ENCODE data around the gene NR4A3. TPM values are rescaled to one million over a fixed set of nuclear protein-coding genes. Genes with fewer than 3 reads are reported as not detected.
A peak's percentile ranks its signal among the peaks of the same experiment; 100 is the strongest.

The NR4A3 gene
- total RNA-seq, 6 experiments from 2014 or later, result 1.2 to 3.1 (median 2.4) TPM

DNA sequence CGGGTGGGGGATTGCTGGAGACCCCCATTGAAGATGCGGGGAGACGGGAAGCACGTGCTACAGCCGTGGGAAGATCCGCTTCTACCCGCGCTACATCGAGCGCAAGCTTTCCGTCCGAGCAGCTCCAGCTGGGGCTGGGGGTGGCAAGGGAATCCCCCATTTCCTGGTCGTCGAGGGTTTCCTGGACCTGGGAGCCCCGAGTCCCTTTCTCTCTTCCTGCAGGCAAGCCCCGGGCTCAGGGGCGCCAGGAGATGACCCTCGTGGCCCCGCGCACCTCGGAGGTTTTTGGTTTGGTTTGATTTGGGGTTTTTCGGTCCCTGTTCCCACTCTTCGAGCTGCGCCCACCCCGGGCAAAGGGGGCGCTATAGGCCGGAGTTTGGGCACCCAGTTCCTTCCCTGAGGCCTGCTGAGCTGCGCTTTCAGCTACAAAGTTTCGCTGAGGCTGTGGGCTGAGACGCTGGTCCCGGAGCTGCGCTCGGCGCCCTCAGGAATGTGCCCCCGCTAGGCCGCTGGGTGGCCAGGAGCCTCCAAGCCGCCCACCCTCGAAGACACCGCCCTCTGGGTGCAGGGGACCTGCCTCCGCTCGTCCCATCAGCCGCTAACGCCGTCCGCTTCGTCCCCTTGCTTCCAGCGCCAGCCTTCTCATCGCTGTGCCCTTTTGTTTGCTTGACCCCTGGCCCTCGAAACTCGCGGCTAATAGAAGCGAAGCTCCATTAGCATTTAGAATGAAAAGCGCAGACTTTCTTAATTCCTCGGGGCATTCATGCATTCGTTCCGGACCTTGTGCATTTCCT, 2.9 kb downstream of the NR4A3 start:
- DNase-seq, result peak; percentile 29
- TF ChIP-seq, protein P1, sequence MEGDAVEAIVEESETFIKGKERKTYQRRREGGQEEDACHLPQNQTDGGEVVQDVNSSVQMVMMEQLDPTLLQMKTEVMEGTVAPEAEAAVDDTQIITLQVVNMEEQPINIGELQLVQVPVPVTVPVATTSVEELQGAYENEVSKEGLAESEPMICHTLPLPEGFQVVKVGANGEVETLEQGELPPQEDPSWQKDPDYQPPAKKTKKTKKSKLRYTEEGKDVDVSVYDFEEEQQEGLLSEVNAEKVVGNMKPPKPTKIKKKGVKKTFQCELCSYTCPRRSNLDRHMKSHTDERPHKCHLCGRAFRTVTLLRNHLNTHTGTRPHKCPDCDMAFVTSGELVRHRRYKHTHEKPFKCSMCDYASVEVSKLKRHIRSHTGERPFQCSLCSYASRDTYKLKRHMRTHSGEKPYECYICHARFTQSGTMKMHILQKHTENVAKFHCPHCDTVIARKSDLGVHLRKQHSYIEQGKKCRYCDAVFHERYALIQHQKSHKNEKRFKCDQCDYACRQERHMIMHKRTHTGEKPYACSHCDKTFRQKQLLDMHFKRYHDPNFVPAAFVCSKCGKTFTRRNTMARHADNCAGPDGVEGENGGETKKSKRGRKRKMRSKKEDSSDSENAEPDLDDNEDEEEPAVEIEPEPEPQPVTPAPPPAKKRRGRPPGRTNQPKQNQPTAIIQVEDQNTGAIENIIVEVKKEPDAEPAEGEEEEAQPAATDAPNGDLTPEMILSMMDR (IDR thresholded peaks at IDR 0.05), result peak; percentile 83
- peak overlapping the region; percentile 99 for H3K4me3 Mint-ChIP-seq
- H3K4me1 Mint-ChIP-seq (ENCODE audit: low read depth), result peaks cover 21% of the 10 kb centered on the region
- no peaks in the 10 kb centered on the region for H3K9me3 Mint-ChIP-seq
- peaks cover 9% of the 10 kb centered on the region for H3K36me3 Mint-ChIP-seq (ENCODE audit: low read depth)
- H3K27me3 Mint-ChIP-seq (ENCODE audit: insufficient read depth), result peaks cover 18% of the 10 kb centered on the region
- H3K27ac Mint-ChIP-seq, result 0 out of 2 replicates have a peak overlapping the region, but pooled peaks have one; percentile 48

DNA sequence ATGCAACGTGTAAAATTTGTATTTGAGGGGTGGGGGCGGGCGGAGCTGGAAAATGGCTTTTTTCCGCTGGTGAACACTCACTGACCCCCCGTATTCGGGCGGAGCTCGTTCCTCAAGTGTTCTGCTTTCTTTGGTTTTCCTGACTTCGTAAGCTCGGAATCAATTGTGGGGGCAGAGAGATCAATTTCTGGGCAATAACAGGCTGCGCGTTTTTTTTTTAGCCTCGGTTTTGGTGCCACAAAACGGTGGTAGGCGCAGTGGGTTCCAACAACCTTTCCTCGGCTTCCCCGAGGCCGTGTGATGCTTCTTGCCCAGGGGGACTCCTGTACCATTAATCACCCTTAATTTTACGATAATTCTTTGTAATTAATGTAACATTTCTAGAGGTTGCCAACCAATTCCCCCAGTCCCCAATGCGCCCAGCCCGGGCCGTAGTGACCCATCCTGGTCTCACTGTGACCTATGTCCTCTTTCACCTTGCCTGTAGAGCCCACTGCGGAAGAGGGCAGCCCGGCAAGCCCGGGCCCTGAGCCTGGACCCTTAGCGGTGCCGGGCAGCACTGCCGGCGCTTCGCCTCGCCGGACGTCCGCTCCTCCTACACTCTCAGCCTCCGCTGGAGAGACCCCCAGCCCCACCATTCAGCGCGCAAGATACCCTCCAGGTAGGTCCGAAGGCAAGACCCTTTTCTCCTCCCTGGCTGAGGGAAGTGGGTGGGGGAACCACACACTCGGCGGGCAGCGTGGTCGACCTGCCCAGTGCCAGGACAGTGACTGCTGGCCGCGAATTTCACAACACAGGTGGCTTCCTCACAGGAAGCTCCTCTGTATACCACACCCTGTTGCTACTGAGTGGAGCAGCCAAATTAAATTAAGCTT, 3.7 kb downstream of the NR4A3 start:
- Mint-ChIP-seq H3K4me1 (ENCODE audit: low read depth) (peaks cover 21% of the 10 kb centered on the region), H3K4me3 (peak overlapping the region; percentile 99), H3K27me3 (ENCODE audit: insufficient read depth) (peaks cover 13% of the 10 kb centered on the region), H3K27ac (no peak overlapping the region), H3K9me3 (no peaks in the 10 kb centered on the region), H3K36me3 (ENCODE audit: low read depth) (peaks cover 9% of the 10 kb centered on the region)
- TF ChIP-seq, protein P1 (IDR thresholded peaks at IDR 0.05), result no peak
- DNase-seq, result no peak

DNA sequence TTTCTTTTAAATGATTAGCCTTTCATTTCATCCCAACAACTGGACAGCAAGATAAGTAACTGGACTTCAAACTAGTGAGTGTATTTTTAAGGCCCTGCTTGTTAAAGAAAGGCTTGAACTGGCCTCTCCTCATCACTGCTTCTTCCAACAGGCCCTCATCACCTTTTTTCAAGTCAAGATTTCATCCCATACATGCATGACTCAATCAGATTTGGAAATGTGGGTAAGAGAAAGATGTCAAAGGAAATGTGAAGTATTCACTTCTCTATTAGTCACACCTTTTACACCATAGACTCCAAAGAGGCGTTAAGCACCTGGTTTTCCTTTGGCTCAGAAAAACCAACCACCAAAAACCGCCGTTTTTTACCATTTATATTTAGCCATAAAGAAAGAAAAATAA, 4.9 kb downstream of the NR4A3 start:
- Mint-ChIP-seq H3K4me1 (ENCODE audit: low read depth) (peaks cover 21% of the 10 kb centered on the region), H3K4me3 (no peak overlapping the region), H3K27me3 (ENCODE audit: insufficient read depth) (peaks cover 12% of the 10 kb centered on the region), H3K27ac (no peak overlapping the region), H3K9me3 (no peaks in the 10 kb centered on the region), H3K36me3 (ENCODE audit: low read depth) (peaks cover 9% of the 10 kb centered on the region)
- DNase-seq, result no peak
- TF ChIP-seq, protein P1 (IDR thresholded peaks at IDR 0.05), result no peak

DNA sequence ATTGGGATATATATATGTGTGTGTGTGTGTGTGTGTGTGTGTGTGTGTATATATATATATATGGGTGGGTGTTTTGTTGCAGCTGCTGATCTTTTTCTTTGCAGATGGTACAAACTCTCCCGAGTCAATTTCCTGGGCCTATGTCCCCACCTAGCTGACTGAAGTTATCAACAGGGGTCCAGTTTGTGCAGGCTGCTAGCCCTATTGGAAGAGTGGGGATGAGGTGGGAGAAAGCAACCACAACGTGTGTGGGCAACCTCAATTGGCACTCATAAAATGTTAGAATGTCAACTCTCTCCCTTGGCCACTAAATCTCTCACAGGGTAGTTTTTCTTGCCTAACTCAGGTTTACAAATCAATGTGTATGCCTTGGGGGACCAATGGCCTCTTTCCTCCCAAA, 5.6 kb downstream of the NR4A3 start:
- no peak overlapping the region for H3K4me3 Mint-ChIP-seq
- TF ChIP-seq, protein P1 (IDR thresholded peaks at IDR 0.05), result no peak
- H3K27me3 Mint-ChIP-seq (ENCODE audit: insufficient read depth), result peaks cover 12% of the 10 kb centered on the region

DNA sequence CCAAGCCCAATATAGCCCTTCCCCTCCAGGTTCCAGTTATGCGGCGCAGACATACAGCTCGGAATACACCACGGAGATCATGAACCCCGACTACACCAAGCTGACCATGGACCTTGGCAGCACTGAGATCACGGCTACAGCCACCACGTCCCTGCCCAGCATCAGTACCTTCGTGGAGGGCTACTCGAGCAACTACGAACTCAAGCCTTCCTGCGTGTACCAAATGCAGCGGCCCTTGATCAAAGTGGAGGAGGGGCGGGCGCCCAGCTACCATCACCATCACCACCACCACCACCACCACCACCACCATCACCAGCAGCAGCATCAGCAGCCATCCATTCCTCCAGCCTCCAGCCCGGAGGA, 6.3 kb downstream of the NR4A3 start:
- Mint-ChIP-seq H3K9me3 (no peaks in the 10 kb centered on the region), H3K27ac (no peak overlapping the region), H3K4me3 (no peak overlapping the region), H3K36me3 (ENCODE audit: low read depth) (peaks cover 9% of the 10 kb centered on the region), H3K27me3 (ENCODE audit: insufficient read depth) (peaks cover 8% of the 10 kb centered on the region), H3K4me1 (ENCODE audit: low read depth) (peaks cover 16% of the 10 kb centered on the region)
- DNase-seq, result no peak
- TF ChIP-seq, protein P1 (IDR thresholded peaks at IDR 0.05), result no peak

More for the DNA sequence above, 5.6 kb downstream of the NR4A3 start:
- Mint-ChIP-seq H3K36me3 (ENCODE audit: low read depth) (peaks cover 9% of the 10 kb centered on the region), H3K27ac (no peak overlapping the region), H3K4me1 (ENCODE audit: low read depth) (peaks cover 21% of the 10 kb centered on the region), H3K9me3 (no peaks in the 10 kb centered on the region)
- no peak for DNase-seq
